HL-60 (cell line): ENCODE results near the gene PTPRD.

Source experiments
- DNase-seq, 2 experiments: peaks; one replicate each; pipeline ENCODE4 v3.0.0-alpha.2; 2010 to 2020; ENCODE audit warnings: low read depth in 1 of 2, low spot score in 1 of 2
- H3K27ac ChIP-seq: fragments of 250-450 bp; sonication (Bioruptor Pico); replicated peaks from 2 replicates; pipeline ENCODE4 v1.5.1; 2020; ENCODE audit warnings: mild to moderate bottlenecking, moderate library complexity
- H3K27me3 ChIP-seq: fragments of 250-450 bp; sonication (Bioruptor Pico); 2 replicates; pipeline ENCODE4 v1.5.1; 2021; ENCODE audit warnings: mild to moderate bottlenecking, moderate library complexity; ENCODE audit not compliant: insufficient read depth, poor library complexity, severe bottlenecking
- H3K4me3 ChIP-seq: replicated peaks from 2 replicates; pipeline ENCODE4 v1.5.1; 2011; ENCODE audit warnings: mild to moderate bottlenecking, control low read depth, low read length; ENCODE audit not compliant: insufficient read depth
- GABPA ChIP-seq: IDR thresholded peaks from 2 replicates; pipeline ENCODE4 v1.6.1; 2012; ENCODE audit warnings: low read depth
- POLR2AphosphoS5 ChIP-seq: IDR thresholded peaks from 2 replicates; pipeline ENCODE4 v1.6.1; 2012; ENCODE audit warnings: low read depth
- REST ChIP-seq: IDR thresholded peaks from 2 replicates; pipeline ENCODE4 v1.6.1; 2012; ENCODE audit warnings: low read depth; ENCODE audit not compliant: insufficient replicate concordance
- SPI1 ChIP-seq: IDR thresholded peaks from 2 replicates; pipeline ENCODE4 v1.6.1; 2012; ENCODE audit warnings: low read depth, mild to moderate bottlenecking, borderline replicate concordance
- TF ChIP-seq, protein P1 (sequence below): IDR thresholded peaks from one replicate; pipeline ENCODE4 v1.5.1; 2011; ENCODE audit warnings: low read length, control low read depth, inconsistent platforms; ENCODE audit not compliant: insufficient read depth

PTPRD gene

GRCh38 chr9:8844549-8844948 is 1768.3 kb downstream of the PTPRD start:
- DNase-seq, result no peak
- Histone ChIP-seq H3K27me3 (no peaks in the 10 kb centered on the region), H3K27ac (no peak overlapping the region), H3K4me3 (no peak overlapping the region)
- TF ChIP-seq GABPA (no peak), REST (no peak), POLR2AphosphoS5 (no peak), SPI1 (no peak)
- TF ChIP-seq, protein P1, sequence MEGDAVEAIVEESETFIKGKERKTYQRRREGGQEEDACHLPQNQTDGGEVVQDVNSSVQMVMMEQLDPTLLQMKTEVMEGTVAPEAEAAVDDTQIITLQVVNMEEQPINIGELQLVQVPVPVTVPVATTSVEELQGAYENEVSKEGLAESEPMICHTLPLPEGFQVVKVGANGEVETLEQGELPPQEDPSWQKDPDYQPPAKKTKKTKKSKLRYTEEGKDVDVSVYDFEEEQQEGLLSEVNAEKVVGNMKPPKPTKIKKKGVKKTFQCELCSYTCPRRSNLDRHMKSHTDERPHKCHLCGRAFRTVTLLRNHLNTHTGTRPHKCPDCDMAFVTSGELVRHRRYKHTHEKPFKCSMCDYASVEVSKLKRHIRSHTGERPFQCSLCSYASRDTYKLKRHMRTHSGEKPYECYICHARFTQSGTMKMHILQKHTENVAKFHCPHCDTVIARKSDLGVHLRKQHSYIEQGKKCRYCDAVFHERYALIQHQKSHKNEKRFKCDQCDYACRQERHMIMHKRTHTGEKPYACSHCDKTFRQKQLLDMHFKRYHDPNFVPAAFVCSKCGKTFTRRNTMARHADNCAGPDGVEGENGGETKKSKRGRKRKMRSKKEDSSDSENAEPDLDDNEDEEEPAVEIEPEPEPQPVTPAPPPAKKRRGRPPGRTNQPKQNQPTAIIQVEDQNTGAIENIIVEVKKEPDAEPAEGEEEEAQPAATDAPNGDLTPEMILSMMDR, result no peak

- DNase-seq, result no peak
- Histone ChIP-seq H3K27me3 (no peaks in the 10 kb centered on the region), H3K27ac (no peak overlapping the region), H3K4me3 (no peak overlapping the region)
- TF ChIP-seq SPI1 (no peak), POLR2AphosphoS5 (no peak), REST (no peak), GABPA (no peak)
- TF ChIP-seq, protein P1, result no peak
These were observed 1770.2 kb downstream of the PTPRD start for GRCh38 chr9:8842402-8843193.

- Histone ChIP-seq H3K4me3 (no peak overlapping the region), H3K27ac (no peak overlapping the region), H3K27me3 (no peaks in the 10 kb centered on the region)
- TF ChIP-seq, protein P1, result no peak
- no peak for TF ChIP-seq POLR2AphosphoS5
- TF ChIP-seq REST, result no peak
- TF ChIP-seq SPI1, result no peak
- no peak for TF ChIP-seq GABPA
- no peak for DNase-seq
These were observed 1774.7 kb downstream of the PTPRD start for GRCh38 chr9:8838136-8838535.
